D341Med (cell line): ENCODE results near the gene RNF167.
A peak's percentile ranks its signal among the peaks of the same experiment; 100 is the strongest.
"Not testable (repeated sequence)": the region's sequence is repeated elsewhere in the genome, so short reads cannot be mapped to it uniquely, and the experiment has no call there.

Experiments
- DNase-seq: peaks from one replicate; pipeline ENCODE4 v3.0.0; 2012; ENCODE audit warnings: low spot score

The RNF167 gene

DNA sequence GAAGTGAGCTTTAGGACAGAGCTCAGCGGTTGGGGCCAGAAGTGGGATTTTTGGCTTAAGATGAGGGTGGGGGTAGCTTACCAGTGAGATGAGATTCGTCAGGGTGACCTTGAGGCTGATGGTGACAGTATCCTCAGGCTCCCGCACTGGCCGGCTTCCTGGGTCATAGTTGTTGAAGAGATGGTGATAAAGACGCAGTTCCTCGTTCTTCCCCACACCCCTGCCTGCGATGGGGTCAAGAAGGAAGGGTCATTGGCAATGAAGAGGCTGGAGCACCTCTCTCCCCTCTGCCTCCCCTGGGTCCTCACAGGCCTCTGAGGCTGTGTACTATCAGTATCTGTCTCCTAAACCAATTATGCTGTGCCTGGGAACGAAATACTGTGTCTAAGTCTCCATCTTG is 37.5 kb upstream of the RNF167 start:
- no peak for DNase-seq

DNA sequence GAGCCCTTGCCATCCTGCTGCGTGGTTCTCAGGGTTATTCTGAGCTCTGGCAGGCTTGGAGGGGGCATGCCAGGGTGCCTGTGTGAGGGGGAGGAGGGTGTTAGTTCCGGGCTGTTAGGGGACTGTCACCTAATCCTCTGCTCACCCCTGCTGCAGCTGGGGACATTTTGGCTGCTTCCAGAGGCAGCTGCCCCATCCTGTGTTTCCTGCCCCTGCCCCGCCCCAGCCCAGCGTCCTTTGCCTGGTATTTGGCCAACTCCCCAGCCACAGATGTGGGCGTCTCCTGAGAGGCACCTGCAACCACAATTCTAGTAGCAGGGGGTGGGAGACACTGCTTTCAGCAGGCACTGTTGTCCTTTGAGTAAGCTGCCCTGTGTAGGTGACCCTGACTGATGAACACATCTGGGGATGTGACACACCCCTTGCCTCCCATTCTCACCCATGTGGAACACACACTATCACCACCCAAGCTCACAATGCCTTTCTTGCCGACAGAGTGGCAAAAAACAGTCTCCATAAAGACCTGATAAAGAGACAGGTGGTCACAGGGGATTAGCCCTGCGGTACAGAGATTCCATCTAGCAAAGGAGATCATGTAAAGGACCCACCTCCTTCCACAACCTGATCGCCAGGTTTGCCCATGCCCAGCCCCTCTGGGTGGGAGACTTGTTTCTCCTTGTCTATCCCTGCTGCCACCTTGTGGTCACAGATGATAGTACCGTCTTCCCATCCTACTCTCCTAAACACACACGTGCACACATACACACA is 36.8 kb upstream of the RNF167 start, which contains the start of gene CHRNE:
Gene CHRNE, minus strand, starts transcription at position 48 of the 768 bp plus-strand sequence. Its CDS starts 35 bp downstream, at position 13.
- DNase-seq = peak; percentile 63

DNA sequence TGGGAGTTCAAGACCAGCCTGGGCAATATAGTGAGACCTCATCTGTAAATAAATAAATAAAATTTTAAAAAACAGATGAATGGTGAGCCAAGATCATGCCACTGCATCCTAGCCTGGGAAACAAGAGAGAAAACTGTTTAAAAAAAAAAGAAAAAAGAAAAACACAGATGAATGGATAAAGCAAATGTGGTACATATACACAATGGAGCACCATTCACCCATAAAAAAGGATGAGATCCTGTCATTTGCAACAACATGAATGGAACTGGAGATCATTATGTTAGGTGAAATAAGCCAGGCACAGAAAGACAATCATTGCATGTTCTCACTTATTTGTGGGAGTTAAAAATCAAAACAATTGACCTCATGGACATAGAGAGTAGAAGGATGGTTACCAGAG is 33.4 kb upstream of the RNF167 start:
- not testable (repeated sequence) for DNase-seq

DNA sequence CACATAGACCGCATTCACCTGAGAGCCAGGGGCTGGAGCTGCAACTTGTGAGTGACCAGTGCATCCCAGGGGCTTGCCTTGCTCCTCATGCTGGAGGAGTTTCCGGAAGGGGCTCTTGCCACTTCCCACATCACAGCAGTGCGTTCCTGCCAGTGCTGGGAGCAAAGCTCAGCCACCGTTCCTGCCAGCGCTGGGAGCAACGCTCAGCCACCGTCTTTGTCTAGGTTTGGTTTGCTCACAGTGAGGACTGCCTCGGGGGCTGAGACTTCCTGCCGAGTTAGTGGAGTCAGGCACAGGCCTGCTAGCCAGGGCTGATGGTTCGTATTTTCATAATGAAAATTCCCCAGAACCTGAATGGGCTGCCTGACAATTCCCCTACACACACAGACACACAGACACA is 31.8 kb upstream of the RNF167 start:
- DNase-seq = peak; percentile 4

DNA sequence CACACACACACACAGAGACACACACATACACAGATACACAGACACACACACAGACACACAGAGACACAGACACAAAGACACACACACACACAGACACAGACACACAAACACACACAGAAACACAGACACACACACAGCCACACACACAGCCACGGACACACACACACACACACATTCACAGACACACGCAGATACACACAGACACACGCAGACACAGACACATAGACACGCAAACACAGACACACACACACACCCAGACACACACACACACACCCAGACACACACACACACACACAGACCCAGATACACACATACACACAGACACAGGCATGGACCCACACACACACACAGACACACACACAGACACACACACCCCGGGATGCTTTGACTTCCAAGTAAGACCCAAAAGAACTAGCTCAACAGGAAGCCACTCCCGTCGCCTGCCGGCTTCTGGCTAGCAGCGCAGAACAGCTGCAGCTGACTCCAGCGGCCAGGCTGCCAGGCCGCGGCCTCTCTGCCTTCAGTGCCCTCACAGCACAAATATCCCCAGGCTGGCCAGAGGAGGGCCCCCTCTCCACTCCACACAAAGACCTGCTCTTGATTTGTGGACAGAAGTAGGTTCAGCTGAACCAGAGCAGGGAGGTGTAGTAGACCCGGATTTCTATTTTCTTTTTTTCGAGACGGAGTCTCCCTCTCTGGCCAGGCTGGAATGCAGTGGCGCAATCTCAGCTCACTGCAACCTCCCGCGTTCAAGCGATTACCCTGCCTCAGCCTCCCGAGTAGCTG is 31.2 kb upstream of the RNF167 start:
- DNase-seq = peak; percentile 79

GRCh38 chr17:4913994-4914393 is 26.1 kb upstream of the RNF167 start:
- DNase-seq = peak; percentile 14

DNA sequence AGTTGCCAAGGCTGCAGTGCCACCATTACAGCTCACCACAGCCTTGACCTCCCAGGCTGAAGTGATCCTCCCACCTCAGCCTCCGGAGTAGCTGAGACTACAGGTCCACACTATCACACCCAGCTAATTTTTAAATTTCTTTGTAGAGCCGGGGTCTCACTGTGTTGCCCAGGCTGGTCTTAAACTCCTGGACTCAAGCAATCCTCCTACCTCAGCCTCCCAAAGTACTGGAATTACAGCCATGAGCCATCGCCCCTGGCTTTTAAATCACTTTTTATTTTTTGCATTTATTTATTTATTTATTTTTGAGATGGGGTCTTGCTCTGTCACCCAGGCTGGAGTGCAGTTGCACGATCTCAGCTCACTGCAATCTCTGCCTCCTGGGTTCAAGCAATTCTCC is 25.5 kb upstream of the RNF167 start:
- not testable (repeated sequence) for DNase-seq

- DNase-seq = no peak
Observed at GRCh38 chr17:4919511-4920047, 20.5 kb upstream of the RNF167 start.

GRCh38 chr17:4920351-4921048 is 19.6 kb upstream of the RNF167 start:
- no peak for DNase-seq

- no peak for DNase-seq
Observed at GRCh38 chr17:4921320-4921719, 18.7 kb upstream of the RNF167 start.

- DNase-seq = not testable (repeated sequence)
Observed at GRCh38 chr17:4926577-4927335, 13.3 kb upstream of the RNF167 start.

DNA sequence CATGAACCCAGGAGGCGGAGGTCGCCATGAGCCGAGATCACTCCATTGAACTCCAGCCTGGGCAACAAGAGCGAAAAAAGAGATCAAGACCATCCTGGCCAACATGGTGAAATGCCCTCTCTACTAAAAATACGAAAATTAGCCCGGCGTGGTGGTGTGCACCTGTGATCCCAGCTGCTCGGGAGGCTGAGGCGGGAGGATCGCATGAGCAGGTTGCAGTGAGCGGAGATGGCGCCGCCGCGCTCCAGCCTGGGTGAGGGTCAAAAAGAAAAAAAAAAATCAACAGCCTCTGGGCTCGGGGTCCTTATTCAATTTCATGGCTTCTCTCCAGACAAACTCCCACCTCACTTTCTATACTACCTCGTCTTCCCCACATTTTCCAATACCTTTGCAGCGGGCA is 11.2 kb upstream of the RNF167 start:
- DNase-seq = no peak

DNA sequence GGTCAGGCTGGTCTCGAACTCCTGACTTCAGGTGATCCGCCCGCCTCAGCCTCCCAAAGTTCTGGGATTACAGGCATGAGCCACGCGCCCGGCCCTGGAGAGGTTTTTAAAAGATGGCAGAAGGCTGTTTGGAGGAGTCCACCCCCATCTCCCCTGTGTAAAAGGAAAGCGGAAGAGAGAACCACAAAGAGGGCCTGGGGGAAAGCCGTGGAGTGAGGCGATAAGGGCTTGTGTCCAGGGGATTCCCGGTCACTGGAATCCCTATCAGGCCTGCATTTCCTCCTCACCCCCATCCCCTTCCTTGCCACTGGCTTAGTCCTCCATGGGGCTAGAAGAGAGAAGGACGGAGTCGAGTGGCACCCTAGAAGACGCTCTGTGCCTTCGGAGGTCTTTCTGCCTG is 8.1 kb upstream of the RNF167 start, which contains the start of gene GP1BA:
Gene GP1BA, plus strand, starts transcription at position 315 of the 400 bp plus-strand sequence. CDS start 328 bp downstream, outside the sequence.
- DNase-seq = no peak

GRCh38 chr17:4932756-4933155 is 7.3 kb upstream of the RNF167 start:
- DNase-seq = no peak

DNA sequence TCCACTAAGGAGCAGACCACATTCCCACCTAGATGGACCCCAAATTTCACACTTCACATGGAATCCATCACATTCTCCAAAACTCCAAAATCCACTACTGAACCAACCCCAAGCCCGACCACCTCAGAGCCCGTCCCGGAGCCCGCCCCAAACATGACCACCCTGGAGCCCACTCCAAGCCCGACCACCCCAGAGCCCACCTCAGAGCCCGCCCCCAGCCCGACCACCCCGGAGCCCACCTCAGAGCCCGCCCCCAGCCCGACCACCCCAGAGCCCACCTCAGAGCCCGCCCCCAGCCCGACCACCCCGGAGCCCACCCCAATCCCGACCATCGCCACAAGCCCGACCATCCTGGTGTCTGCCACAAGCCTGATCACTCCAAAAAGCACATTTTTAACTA is 6.4 kb upstream of the RNF167 start:
- no peak for DNase-seq

GRCh38 chr17:4934173-4934979 is 5.7 kb upstream of the RNF167 start:
- DNase-seq = no peak

DNA sequence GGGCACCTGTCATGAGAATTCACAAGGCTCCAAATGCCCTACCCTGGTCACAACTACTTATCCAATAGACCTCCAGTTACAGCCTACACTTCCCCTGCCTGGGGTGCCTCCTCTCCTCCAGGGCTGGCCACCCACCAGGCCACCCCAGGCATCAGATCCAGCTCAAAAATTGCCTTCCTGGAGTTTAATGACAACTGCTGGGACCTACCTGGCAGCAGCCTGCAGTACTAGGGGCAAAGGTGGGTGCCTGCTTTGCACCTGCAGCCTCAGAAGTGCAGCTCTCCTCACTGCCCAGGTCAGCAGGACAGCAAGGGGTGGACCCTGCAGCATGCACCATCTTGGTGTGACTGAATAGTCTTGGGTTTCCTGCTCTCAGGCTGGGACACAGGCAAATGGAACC is 4.4 kb upstream of the RNF167 start:
- DNase-seq = no peak

GRCh38 chr17:4936436-4936835 is 3.6 kb upstream of the RNF167 start:
- DNase-seq = no peak

DNA sequence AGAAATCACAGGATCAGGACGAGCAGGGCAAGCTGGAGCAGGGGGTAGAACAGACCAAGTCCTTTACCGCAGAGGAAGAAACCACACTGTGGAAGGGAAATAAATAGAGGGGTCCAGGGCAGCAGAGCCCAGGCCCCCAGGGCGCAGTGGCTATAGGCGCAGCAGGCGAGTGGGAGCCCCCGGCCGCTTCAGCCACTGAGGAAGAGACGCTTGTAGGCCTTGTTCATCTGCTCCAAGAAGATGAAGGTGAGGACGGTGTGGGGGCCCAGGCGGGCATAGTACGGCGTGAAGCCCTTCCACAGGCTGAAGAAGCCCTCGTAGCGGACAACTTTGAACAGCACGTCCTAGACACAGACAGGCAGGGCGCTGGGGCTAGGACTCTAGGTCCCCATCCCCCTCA is 2.5 kb upstream of the RNF167 start:
- DNase-seq = no peak

- no peak for DNase-seq
Observed at GRCh38 chr17:4938069-4938491, 2.0 kb upstream of the RNF167 start.
